Nephron (organoid): Measurements from ENCODE around the gene THAP7.

Experiments used
- H3K27ac Mint-ChIP-seq, 3 experiments: 2 replicates each; pipeline ENCODE4 v1.8.0; 2020; ENCODE audit warnings: mixed read lengths in 3 of 3, mild to moderate bottlenecking in 2 of 3, moderate library complexity in 1 of 3
- H3K27me3 Mint-ChIP-seq: 2 replicates; pipeline ENCODE4 v1.8.0; 2021; ENCODE audit warnings: low read depth, mild to moderate bottlenecking, moderate library complexity, mixed read lengths
- H3K36me3 Mint-ChIP-seq: 2 replicates; pipeline ENCODE4 v1.8.0; 2020; ENCODE audit warnings: low read depth, mixed read lengths
- H3K4me1 Mint-ChIP-seq: 2 replicates; pipeline ENCODE4 v1.8.0; 2020; ENCODE audit warnings: mixed read lengths
- H3K4me3 Mint-ChIP-seq, 3 experiments: 2 replicates each; pipeline ENCODE4 v1.8.0; 2020; ENCODE audit warnings: mild to moderate bottlenecking in 3 of 3, mixed read lengths in 3 of 3, moderate library complexity in 2 of 3
- H3K9me3 Mint-ChIP-seq: 2 replicates; pipeline ENCODE4 v1.8.0; 2020; ENCODE audit warnings: mixed read lengths
- TF ChIP-seq, protein P1 (sequence below), 3 experiments: fragments of 200-600 bp; sonication (generic); IDR thresholded peaks; one replicate each; pipeline ENCODE4 v1.5.0; 2021; ENCODE audit warnings: antibody characterized with exemption in 3 of 3; ENCODE audit not compliant: unreplicated experiment in 3 of 3

THAP7 gene

DNA sequence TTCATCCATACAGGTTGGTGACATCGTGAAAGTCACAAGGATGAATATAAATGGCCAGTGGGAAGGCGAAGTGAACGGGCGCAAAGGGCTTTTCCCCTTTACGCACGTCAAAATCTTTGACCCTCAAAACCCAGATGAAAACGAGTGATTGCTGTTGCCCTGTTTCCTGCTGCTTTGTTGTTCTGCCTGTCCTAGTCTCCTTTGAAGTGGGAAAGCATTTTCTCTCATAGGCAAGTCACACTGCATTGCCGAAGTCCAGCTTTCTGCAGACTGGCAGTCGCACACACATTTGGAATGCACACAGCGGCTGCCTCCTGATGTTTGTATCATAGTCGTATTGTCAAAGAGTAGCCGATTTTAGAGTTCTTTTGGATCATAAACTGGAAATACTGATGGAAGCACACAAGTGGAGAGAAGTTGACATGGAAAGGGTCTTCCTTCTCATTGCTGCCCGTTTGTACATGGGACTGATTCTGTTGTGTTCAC, 52.2 kb downstream of the THAP7 start:
- Mint-ChIP-seq H3K4me1 (peaks cover 7% of the 10 kb centered on the region), H3K4me3 (no peak overlapping the region), H3K27me3 (no peaks in the 10 kb centered on the region), H3K36me3 (peaks cover 53% of the 10 kb centered on the region), H3K27ac (peak overlapping the region in 1 of 3 experiments; percentile 41), H3K9me3 (no peaks in the 10 kb centered on the region)
- TF ChIP-seq, protein P1, sequence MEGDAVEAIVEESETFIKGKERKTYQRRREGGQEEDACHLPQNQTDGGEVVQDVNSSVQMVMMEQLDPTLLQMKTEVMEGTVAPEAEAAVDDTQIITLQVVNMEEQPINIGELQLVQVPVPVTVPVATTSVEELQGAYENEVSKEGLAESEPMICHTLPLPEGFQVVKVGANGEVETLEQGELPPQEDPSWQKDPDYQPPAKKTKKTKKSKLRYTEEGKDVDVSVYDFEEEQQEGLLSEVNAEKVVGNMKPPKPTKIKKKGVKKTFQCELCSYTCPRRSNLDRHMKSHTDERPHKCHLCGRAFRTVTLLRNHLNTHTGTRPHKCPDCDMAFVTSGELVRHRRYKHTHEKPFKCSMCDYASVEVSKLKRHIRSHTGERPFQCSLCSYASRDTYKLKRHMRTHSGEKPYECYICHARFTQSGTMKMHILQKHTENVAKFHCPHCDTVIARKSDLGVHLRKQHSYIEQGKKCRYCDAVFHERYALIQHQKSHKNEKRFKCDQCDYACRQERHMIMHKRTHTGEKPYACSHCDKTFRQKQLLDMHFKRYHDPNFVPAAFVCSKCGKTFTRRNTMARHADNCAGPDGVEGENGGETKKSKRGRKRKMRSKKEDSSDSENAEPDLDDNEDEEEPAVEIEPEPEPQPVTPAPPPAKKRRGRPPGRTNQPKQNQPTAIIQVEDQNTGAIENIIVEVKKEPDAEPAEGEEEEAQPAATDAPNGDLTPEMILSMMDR (IDR thresholded peaks at IDR 0.05; ENCODE audit: unreplicated experiment in 3 of 3): no peak
